Thyroid gland (tissue), 4 donors: ENCODE results near the gene CDH4.

Experiments
- CTCF ChIP-seq, 6 experiments: fragments of 200-600 bp in 3 of 6; fragments of 450-650 bp in 3 of 6; sonication (generic) in 3 of 6; IDR thresholded peaks; one replicate each; pipeline ENCODE4 v1.5.1; 2016 to 2019; ENCODE audit warnings: antibody characterized with exemption in 6 of 6, mild to moderate bottlenecking in 2 of 6, inconsistent platforms in 1 of 6, moderate library complexity in 1 of 6
- POLR2A ChIP-seq, 2 donors: fragments of 450-650 bp; IDR thresholded peaks; one replicate each; pipeline ENCODE4 v1.6.1; 2017; ENCODE audit warnings: antibody characterized with exemption in 2 of 2, mild to moderate bottlenecking in 2 of 2, moderate library complexity in 1 of 2

- TF ChIP-seq POLR2A (IDR thresholded peaks at IDR 0.05): no peak
- no peak for TF ChIP-seq CTCF (IDR thresholded peaks at IDR 0.05)
Measured at GRCh38 chr20:61881416-61881815, 629.4 kb downstream of the CDH4 start.
